ENCODE measurements around the gene ZNF33A. TPM values are rescaled to one million over a fixed set of nuclear protein-coding genes. Genes with fewer than 3 reads are reported as not detected.
"Not testable (repeated sequence)": the region's sequence is repeated elsewhere in the genome, so short reads cannot be mapped to it uniquely, and the experiment has no call there.

The ZNF33A gene
- total RNA-seq, 1 donor from 2014 or later, result 18.7 TPM

DNA sequence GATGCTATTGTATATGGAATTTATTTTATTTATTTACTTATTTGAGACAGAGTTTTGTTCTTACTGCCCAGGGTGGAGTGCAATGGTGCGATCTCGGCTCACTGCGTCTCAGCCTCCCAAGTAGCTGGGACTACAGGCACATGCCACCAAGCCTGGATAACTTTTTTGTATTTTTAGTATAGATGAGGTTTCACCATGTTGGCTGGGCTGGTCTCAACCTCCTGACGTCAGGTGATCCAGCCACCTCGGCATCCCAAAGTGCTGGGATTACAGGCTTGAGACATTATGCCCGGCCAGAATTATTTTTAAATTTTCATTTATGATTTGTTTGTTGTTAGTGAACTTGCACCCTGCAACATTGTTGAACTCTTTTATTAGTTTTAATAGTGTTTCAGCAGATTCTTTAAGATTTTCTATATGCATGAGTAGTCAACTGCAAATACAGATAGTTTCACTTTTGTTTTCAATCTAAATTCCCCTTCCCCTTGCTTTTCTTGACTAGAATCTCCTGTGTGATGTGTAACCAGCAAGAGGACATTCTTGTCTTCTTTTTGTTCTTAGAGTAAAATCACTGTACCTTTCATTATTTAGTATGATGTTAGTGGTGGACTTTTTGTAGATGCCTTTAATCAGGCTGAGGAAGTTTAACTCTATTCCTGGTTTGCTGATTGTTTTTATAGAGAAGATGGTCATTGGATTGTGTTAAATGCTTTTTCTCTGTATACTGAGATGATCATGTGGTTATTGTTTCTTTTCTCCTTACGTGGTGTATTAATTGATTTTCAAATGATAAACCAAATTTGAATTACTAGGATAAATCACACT is 27.8 kb downstream of the ZNF33A start:
- no peak for DNase-seq (ENCODE audit: low spot score)
- intact Hi-C loops (cut with DNase I), result no loop called here

DNA sequence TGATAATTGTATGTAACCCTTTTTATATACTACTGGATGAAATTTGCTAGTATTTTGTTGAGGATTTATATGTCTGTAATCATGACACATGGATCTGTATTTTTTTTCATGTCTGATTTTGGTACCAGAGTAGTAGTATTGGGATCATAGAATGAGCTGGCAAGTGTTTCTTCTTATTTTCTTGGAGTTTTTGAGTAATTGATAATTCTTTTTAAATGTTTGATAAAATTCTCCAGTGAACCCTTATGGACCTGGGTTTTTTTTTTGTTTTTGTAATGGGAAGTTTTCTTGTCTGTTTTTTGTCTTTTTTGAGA is 28.4 kb downstream of the ZNF33A start:
- DNase-seq (ENCODE audit: low spot score), result no peak
- intact Hi-C loops (cut with DNase I), result no loop called here

DNA sequence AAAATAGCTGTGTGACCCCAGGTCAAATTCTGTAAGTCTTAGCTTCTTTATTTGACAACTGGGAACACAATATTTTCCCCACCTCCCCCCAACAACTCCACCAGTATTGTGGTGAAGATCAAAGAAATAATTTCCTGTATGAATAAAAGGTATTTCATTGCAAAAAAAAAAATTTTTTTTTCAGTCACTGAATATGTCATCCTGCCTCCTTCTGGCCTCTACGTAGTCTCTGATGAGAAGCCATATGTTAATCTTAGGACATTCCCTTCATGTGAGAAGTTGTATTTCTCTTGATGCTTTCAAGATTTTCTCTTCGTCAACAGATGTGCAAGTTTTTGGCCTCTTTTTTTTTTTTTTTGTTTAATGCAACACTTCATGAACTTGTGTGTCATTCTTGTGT is 33.0 kb downstream of the ZNF33A start:
- intact Hi-C loops (cut with DNase I), result no loop called here

DNA sequence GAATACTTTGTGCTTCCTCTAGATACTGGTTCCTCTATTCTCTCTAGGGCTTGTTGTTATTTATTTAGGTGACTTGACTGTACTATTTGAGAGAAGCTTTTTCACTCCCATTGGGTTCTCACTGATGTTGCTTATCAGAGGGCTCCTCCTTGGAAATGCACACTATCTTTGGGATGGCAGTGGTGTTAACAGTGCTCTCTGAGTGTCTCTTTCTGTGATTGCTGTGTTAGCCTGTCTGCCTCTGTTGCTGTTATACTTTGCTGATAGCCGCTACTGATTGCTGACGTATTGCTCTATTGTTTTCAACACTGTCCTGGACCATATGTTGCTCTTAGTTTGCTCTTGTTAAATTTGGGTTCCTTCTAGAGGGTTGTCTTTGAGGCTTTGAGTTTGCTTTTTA is 34.7 kb downstream of the ZNF33A start:
- intact Hi-C loops (cut with DNase I), result no loop called here
- DNase-seq (ENCODE audit: low spot score), result no peak

More for the DNA sequence above, 33.0 kb downstream of the ZNF33A start:
- no peak for DNase-seq (ENCODE audit: low spot score)

DNA sequence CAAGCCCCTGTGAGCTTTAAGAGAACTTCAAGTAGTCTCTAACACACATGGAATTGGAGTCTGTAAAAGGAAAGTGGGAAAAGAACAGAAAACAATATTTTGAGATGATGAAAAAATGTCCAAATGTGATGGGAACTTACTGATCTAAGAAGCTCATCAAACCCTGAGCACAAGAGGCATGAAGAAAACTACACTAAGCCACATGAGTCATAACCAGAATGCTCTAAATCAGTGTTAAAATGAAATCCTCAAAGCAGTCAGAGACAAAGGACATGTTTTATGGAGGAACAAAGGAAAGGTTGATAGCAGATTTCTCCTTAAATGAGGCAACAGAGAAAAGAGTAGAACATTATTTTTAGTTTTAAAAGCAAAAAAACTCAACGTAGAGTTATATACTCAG is 37.2 kb downstream of the ZNF33A start:
- intact Hi-C loops (cut with DNase I), result no loop called here
- no peak for DNase-seq (ENCODE audit: low spot score)

DNA sequence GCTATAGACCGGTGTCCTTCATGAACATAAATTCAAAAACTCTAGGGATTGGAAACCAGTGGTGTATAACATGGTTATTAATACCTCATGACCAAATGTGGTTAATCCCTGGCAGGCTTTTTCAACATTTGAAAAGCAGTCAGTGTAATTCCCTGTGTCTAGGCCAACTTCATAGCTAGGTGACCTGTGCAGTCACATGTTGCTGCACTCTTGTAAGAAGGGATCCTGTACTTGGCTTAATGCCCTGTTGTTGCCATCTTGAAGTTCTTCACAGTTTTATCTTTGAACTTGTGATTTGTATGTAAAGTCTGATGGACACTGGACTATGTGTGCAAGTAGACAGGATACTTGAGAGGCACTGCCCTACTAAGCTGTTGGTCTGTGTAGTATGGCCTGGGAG is 39.7 kb downstream of the ZNF33A start:
- intact Hi-C loops (cut with DNase I), result no loop called here
- no peak for DNase-seq (ENCODE audit: low spot score)

DNA sequence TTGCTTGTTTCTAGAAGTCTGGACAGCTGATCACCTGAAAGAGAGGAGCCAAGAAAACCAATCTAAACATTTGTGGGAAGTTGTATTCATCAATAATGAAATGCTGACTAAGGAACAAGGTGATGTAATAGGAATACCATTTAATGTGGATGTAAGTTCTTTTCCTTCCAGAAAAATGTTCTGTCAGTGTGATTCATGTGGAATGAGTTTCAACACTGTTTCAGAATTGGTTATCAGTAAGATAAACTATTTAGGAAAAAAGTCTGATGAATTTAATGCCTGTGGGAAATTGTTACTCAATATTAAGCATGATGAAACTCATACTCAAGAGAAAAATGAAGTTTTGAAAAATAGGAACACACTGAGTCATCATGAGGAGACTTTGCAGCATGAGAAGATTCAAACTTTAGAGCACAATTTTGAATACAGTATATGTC is 43.9 kb downstream of the ZNF33A start:
- no peak for DNase-seq (ENCODE audit: low spot score)
- intact Hi-C loops (cut with DNase I), result no loop called here

DNA sequence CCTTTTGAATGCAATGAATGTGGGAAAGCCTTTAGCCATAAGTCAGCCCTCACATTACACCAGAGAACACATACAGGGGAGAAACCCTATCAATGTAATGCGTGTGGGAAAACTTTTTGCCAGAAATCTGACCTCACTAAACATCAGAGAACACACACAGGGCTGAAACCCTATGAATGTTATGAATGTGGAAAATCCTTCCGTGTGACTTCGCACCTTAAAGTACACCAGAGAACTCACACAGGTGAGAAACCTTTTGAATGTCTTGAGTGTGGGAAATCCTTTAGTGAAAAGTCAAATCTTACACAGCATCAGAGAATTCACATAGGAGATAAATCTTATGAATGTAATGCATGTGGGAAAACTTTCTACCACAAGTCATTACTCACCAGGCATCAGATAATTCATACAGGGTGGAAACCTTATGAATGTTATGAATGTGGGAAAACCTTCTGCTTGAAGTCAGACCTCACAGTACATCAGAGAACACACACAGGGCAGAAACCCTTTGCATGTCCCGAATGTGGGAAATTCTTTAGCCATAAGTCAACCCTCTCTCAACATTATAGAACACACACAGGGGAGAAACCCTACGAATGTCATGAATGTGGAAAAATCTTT is 44.9 kb downstream of the ZNF33A start:
- intact Hi-C loops (cut with DNase I); DNase-seq (ENCODE audit: low spot score): not testable (repeated sequence)

DNA sequence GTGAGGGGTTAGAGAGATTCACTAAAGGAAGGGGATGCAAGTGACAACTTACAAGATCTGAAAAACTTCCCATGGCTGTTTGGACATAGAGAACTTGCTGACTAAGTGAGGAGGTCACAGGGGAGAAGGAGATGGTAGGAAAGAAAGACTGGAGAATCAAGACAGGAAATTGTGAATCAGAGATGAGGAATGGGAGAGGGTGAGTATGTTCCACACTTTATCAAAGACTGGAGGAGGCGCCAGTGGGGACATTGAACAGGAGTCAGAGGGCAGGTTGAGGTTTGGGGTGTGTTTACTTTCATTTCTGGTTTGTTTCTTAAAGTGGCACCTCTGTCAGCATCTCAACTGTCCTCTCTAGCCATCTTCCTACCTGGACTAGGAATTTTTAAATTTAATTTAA is 59.2 kb downstream of the ZNF33A start:
- DNase-seq (ENCODE audit: low spot score); intact Hi-C loops (cut with DNase I): not testable (repeated sequence)

DNA sequence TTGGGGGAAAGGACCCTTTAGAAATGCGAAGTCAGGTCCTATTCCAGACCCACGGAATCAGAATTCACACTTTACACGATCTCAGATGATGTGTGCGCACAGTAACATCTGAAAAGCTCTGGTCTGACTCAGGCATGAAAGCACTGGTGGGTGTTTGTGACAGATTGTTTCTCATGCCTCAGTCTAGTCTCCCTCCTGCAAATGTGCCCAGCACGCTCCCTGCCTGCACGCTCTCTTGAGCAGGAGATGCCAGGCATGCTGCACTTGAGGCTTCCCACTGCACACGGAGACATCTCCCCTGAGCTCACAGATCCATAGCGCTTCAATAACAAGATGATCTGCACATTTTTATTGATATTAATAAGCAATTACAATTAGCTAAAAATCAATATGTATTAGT is 60.0 kb downstream of the ZNF33A start:
- intact Hi-C loops (cut with DNase I), result no loop called here
- DNase-seq (ENCODE audit: low spot score), result no peak

DNA sequence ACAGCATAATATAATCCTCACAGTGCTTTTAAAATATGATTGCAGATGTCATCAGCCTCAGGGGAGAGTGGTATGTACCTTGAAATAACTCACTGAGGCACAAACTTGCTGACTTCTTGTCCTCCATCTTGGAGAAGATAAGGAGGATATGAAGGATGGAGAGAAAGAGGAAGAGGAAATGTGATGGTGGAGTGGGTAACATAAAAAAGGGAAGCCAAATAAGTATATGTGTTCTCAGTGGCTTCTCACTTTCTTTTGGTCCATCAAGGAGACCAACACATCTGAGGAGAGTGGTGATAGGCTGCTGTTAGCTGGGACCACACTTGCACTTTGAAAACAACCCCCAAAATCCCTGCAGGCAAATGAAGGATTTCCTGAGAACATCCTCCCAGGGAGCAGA is 62.1 kb downstream of the ZNF33A start:
- DNase-seq (ENCODE audit: low spot score), result no peak

DNA sequence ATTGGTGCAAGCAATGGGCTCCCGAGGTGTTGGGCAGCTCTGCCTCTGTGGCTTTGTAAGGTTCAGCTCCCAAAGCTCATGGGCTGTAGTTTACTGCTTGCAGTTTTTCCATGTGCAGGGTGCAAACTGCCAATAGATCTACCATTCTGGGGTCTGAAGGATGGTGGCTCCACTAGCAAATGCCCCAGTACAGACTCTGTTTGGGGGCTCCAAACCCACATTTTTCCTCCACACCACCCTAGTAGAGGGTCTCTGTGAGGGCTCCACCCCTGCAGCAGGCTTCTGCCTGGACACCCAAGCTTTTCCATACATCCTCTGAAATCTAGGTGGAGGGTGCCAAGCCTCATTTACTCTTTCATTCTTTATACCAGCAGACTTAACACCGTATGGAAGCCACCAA is 66.2 kb downstream of the ZNF33A start:
- intact Hi-C loops (cut with DNase I), result no loop called here
- DNase-seq (ENCODE audit: low spot score), result no peak

More for the DNA sequence above, 62.1 kb downstream of the ZNF33A start:
- intact Hi-C loops (cut with DNase I), result no loop called here

DNA sequence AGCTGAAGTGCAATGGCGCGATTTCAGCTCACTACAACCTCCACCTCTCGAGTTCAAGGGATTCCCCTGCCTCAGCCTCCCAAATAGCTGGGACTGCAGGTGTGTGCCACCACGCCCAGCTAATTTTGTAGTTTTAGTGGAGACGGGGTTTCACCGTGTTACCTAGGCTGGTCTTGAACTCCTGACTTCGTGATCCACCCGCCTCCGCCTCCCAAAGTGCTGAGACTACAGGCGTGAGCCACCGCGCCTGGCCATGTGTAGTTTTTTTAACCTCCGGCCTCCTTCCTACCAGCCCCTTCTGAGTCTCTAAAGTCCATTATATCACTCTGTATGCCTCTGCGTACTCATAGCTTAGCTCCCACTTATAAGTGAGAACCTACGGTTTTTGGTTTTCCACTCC is 82.8 kb downstream of the ZNF33A start:
- DNase-seq (ENCODE audit: low spot score); intact Hi-C loops (cut with DNase I): not testable (repeated sequence)

DNA sequence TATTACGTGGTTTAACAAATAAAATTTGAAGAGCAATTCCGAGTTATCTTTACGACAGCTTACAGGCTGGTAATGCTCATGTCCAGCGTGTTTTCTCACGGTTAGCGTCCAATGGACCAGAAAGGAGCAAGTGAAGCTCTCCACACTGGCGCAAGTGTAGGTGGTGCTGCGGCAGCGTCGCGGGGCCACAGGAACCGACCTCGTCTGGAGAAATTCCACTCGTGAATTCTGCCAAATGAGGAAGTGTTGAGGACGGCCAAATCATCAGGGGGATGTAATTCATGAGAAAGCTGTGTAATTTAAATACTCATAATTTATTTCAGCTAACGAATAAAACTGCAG is 83.3 kb downstream of the ZNF33A start:
- DNase-seq (ENCODE audit: low spot score), result no peak
- intact Hi-C loops (cut with DNase I), result loop anchor here (1.0 to 2.0 kb wide), 3 partner anchors 83 to 236 kb away; partner anchors contain the start of genes ZNF248, ZNF25 and ZNF33A

DNA sequence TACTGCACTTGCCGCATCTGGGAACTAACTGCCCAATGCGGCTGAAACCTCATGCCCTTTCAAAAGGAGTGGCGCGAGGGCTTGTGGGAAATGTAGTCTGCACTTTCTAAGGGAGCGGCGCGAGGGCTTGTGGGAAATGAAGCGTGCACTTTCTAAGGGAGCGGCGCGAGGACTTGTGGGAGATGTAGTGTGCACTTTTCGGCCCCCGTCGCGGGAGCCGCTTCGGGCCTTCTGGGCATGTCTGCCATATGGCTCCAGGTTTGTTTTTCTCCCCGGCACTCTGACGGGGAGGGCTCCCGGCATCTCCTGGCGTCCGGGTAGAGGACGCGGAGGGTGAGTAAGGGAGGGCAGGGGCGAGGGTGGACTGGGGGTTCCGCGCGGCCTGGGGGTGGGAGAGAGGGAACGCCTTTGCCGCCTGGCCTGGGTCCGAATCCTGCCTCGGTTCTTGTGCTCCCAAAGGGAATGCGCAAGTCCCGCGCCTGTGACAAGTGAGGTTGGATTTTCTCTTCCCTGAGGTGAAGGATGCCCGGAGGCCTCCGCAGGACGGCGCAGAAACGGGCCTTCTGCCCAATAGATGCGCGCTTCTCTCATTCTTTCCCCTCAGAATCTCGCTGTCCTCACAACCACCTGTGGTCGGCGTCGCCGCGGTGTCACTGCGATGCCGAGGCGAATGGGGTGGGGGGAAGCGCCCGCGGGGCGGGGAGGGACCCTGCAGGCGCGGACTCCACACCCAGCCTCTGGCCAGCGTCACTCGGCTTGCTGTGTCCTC is 83.9 kb downstream of the ZNF33A start, which contains the start of gene ZNF37A:
ZNF37A (plus strand) TSS at position 180 of the 769 bp plus-strand sequence. CDS start 2,281 bp downstream, outside the sequence.
- DNase-seq (ENCODE audit: low spot score), result peak; percentile 97
- intact Hi-C loops (cut with DNase I), result loop anchor here (1.0 to 2.0 kb wide), 3 partner anchors 84 to 237 kb away; partner anchors contain the start of genes ZNF248, ZNF25 and ZNF33A

DNA sequence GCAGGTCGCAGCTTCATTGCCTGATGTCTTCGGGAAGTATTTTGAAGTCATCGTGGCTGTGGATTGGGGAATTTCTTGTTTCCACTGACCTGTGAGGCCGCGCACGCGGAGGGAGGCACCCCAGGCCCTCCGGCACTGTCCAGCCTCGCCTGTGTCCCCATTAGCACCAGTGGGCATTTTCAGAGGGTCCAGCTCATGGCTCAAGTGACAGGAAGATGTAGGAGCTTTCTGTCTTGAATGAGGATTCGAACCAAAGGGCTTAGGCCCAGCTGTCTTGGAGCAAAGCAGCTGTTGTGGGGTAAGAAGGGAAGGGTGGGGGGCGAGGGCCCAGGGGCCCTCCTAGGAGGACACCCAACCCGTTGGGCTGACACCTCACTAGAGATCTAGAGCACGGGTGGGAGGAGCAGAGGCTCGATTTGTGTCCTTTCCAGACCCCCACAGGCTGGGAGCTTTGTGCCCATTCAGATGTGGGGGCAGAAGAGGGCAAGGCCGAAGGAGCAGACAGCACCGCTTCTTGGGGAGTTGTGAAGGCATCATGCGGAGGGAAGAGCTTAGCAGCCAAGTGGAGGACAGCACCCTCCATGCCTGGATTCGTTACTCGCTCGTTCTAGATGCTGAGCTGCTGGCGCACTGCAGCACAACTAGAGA is 84.6 kb downstream of the ZNF33A start:
- DNase-seq (ENCODE audit: low spot score), result peak; percentile 74

DNA sequence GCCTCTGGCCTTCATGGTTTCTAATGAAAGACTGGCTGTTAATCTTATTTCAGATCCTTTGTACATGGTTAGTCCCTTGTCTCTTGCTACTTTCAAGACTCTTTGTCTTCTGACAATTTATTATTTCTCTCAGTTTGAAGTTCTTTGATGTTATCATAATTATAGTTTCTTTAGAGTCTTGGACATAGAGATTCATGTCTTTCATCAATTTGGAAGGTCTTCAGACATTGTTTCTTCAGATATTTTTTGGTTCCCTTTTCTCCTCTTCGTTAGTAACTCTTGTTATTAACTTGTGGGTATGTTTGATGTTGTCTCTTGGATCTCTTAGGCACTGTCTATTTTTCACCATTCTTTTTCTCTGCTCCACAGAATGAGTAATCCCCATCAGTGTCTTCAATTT is 92.4 kb downstream of the ZNF33A start:
- intact Hi-C loops (cut with DNase I), result no loop called here
- no peak for DNase-seq (ENCODE audit: low spot score)

More for the DNA sequence above, 84.6 kb downstream of the ZNF33A start:
- intact Hi-C loops (cut with DNase I), result loop anchor here (1.0 to 2.0 kb wide), 3 partner anchors 84 to 238 kb away; partner anchors contain the start of genes ZNF248, ZNF25 and ZNF33A

DNA sequence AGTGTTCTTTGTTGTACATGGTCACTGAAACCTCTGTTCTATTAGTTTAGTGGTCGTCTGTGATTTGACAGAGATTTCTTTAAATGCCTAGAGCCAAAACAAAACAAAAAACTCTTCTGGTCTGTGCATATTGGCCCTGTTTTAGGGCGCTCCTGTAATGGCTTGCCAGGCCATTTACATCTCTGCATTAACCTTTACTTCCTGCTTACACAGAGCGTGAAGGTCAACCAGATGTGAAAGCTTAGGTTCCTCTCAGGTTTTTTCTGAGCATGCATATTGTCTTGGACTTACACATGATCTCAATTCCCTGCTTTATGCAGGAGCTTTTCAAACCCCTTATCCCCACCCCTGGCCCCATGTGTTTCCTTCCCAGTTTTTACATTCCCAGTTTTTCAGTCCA is 93.3 kb downstream of the ZNF33A start:
- intact Hi-C loops (cut with DNase I), result no loop called here
- DNase-seq (ENCODE audit: low spot score), result no peak

DNA sequence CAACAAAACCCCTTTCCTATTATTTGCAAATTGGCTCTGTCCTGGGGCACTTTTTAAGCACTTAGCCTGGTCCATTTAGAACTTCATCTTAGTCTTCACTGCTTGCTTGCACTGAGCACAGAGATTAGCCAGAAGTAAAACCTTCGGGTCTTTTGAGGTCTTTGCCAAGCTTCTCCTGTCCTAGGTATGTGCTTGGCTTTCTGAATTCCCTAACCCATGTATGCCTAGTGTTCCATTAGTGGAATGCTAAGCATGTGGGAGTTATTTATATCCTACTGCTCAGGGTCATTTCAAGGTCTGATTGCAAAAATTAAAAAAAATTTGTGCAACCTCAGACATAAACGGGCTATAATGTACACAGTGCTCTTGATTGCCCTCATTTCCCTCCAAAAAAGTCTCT is 101.7 kb downstream of the ZNF33A start:
- no peak for DNase-seq (ENCODE audit: low spot score)
- intact Hi-C loops (cut with DNase I), result no loop called here
